SIG-M5 (cell line): ENCODE measurements around the gene ADSS2.

Experiments used
- DNase-seq: peaks from one replicate; lab custom pipeline; 2025; lab: John Stamatoyannopoulos, UW

The ADSS2 gene

DNA sequence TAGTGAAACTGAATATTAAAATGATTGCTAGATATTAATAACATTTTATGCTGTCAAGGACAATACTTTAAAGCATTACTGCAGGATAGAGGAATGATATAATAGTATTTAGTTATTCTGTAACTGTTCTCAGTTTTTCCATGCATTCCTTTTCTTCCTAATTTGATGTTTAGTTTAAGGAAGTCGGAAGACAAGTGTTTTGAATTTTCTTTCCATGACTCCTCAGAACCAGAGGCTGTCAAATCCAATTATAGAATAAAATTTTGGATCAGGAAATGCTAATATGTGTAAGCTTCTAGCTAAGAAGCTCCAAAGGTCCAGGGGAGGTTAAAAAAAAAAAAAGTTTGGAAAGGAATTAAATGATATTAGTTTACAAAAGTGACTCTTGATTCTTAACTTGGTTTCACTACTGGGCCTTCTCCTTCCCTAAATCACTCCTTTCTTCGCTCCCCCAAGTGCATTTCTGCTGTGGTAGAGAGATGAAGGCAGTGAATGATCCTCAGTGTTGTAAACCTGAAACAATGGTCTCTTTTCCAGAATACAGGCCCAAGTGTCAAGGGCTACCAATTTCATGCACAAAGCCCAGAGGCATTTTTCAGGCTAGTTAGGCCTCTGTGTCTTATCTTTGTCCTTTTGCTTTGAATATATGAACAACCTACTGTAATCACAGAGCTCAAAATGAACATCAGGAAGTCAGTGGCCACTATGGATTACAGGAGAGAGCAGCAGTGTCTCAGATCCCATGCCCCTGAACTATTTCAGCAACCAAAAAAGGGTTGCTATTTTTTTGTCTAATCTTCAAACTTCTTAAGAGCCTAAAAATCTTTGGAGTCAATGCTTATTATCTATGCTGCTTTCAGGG, 6.2 kb downstream of the ADSS2 start:
- no peak for DNase-seq

DNA sequence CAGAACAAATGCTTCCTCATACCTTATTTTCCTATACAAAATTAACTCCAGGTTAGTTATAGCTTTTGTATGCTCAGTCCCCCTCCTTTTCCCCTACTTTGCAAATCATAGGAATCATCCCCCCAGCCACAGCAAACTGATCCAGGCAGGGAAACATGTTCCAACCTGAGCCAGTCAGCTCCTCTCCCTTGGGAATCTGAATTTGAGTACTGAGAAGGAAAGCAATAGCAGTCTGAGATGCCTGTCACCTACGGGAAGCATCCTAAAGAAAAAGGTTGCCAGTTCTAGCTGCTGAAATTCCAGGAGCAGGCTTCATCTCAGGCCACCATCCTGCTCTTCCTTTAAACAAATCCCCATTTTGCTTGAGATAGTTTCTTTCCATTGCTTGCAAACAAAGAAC, 6.9 kb downstream of the ADSS2 start:
- DNase-seq: no peak

DNA sequence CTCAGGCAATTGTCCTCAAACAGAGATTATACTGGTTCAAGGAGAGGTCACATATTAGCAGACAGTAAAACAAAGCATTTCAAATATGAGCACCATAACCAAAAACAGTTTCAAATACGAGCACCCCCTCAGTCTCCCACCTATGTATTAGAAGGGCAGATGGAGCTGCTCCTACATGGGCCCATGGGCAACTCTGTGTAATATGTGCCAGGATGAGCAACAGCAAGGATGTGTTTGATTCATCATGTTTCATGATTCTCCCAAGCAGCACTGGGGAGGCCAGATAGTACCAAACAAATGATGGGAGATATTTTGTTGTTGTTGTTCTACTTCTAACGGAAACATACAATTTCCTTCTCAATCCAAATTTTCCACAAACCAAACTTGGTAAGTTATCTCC, 8.9 kb downstream of the ADSS2 start:
- DNase-seq: no peak

DNA sequence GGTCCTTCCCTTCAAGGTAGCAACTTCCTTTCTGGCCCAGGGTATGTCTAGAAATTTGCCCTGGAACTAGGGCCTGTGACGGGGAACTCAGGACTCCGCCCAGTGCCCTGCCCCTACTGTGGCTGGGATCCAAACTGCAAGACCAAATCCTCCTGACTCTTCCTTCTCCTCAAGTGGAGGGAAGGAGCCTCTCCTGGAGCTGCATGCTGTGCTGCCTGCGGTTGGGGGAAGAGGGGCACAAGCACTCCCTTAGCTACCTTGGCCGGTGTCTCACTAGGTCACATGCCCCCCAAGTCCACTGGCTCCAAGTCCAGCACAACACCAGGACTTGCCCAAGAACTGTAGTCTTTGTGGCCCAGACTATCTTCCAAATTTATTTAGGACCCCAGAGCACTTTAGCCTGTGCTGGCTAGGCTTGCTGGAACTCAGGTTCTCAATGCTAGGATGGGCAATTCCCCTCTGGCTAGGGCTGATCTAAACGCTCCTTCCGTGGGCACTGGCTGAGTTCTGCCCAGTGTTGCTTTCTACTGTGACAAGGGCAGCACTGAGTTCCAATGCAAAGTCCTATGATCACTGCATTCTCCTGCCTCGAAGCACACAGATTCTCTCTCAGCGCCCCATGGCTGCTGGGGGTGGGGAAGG, 12.2 kb downstream of the ADSS2 start:
- no peak for DNase-seq

DNA sequence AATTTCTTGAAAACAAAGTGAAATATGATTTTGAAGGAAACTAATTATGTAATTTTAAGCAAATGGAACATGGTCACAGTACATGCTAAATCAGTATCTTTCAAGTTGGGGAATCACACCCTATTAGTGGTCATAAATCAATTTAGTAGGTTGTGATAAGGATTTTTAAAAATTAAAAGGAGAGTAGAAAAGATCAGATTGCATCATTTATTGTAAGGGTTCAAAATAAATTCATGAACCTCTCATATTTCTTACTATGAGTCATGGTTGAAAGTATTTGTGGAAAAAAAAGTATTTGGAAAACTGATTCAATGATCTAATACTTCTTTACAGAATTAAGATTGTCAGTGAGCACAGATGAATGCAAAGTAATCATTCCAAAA, 14.6 kb downstream of the ADSS2 start:
- DNase-seq: no peak

DNA sequence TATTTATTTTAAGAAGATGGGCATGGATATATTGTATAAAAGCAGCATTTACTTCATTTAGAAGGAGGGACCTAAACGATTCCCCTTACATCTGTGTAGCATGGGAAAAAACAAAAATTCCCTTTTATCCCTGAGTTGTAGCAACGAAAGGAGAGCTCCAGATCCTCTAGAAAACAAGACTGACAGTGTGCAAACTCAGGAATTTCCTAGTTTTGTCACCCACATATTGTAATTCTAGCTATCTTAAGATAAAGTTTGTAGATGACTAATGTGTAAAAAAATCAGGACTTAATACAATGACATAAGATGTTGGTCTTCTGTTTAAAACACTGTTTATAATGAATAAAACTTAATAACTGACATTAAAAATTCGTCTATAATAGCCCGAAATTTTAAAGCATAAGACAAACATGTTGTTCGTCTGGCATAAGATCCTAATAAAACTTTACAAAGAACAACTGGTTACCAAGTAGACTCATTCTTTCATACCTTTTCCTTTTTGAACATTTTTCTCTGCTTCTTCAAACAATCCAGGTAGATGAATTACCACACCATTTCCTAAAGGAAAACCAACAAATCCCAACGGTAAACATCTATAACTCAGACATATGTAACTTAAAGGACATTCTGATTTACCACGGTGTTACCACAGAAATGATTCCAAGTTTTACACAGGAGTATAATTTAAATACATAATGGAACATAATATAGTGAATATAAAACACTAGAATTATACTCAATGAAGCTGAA, 15.2 kb downstream of the ADSS2 start:
- DNase-seq: no peak

DNA sequence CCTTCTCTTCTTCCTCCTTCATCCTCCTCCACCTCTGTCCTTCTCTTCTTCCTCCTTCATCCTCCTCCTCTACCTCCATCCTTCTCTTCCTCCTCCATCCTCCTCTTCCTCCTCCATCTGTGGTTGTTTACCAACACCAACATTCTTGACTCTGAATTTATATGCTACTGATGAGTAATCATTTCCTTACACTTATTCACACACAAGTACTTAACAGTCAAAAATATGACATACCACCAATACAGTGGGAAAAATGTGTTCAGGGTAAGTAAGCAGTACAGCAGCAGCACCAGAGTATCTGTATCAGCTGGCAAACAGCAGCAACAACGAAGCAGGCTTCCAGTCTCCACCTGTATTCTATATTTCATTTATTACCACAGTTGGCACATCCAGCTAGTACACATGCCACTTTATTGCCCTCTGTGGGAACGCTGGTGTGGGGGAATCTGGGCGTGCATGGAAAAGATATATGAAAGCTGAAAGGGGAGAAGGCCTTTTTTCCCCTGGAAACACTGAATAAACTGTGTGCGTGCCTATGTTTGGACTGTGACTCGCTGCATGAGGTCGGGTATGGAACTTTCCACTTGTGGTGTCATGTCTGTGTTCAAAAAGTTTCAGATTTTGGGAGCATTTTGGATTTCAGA, 16.0 kb downstream of the ADSS2 start:
- DNase-seq: no peak

DNA sequence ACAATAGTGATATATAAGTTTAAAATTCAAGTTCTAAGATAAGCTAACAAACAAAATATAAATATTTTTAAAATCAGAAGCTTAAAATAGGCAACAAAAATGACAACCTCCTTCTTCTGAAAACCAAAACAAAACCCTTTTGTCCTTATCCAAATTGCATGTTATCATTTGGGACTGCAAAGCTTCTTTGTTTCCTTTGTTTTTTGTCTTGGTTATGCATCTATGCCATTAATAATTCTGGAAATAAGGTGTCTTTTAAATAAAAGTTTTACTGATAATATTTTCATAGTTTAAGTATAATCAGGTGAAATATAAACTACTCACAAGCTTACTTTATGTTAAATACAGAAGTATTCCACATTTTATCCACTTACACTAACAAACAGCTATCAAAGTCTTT, 20.5 kb downstream of the ADSS2 start:
- DNase-seq: no peak

DNA sequence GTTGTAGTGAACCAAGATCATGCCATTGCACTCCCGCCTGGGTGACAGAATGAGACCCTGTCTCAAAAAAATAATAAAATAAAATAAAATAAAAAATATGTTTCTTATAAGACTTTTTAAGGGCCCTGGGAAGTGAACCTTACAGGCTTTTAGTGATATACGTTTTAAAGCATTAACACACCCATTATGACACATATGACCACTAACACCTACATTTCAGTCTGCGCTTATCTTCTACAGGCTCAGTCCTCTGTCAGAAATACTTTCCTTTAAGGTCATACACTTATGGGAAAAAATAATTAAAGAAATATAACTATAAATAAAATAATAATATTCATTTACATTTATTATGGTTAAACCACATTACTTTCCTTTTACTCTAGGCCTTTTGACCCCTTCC, 21.9 kb downstream of the ADSS2 start:
- no peak for DNase-seq

DNA sequence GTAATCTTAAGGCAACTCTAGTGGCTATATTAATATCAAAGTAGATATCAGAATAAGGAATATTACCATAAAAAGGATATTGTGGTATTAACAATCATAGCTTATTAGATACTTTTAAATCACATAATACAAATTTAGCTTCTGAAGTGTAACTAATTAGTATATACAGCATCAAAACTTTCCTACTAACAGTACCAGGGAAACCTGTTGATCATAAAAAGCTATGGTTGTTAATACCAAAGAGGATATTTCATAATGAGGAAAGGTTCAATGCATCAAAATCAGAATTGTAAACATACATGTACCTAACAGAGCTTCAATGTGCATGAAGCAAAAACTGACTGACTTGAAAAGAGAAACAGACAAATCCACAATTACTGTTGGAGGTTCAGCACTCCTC, 24.1 kb downstream of the ADSS2 start:
- DNase-seq: no peak

DNA sequence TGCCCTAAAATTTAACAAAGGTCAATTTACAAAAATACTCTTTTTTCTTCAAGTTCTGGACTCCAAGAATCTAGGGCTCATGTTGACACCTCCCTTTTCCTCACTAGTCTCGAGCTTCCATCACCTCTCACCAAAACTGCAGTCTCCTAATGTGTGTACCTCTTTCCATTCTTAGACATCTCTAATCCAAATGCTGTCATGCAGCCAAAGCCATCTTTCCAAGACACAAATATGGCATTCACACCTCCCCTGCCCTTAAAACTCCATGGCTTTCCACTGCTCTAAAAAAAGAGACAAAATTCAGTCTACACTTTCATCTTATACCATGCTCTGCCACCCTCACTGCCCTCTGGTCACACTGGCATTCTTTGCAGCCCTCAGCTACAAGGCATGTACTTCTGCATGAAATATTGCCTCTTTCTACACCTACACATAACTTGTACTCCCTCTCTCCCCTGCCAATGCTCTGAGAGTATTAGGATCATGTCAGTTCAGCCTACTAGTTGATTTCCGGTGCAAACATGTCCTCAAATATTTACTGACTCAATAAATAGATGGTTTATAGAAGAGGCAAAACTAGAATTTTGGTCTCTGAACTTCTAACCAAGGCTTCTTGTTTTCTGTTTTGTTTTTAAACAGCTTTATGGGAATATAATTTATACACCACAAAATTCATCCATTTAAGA, 26.9 kb downstream of the ADSS2 start:
- DNase-seq: no peak

DNA sequence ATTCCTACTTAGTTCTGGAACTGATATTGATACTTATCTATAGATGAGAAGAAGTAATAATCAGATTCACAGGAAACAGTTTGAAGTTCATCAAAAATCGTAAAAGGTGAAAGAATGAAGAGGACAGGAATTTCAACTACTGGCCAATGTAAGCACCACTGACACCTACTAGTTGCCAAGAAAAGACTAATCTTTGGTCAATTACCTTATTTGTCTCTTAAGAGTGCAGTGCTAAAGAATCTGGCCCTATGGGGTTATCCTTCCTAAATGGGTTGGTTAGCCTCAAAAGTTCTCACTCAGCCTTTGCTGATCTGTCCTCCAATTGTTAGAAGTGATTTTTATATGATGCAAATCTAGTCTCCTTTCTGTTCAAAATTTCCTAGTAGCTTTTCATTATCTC, 29.5 kb downstream of the ADSS2 start:
- DNase-seq: no peak

DNA sequence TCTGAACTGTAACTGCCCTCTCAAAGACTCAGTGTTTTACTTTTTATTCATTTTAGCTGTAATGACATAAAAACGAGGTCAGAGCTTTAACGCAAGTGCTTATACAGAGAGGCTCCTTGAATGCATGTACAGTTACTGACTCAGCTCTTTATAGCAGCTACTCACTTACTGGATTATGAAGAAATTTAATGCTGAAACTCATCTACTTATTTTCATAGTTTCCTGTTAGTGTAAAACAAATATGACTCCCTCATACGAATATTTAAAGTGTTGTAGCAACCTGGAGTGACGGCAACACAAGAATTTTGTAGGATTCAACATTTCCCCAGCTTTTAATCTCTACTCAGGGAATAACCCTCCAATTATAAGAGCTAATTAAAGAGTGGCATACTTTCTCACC, 32.7 kb downstream of the ADSS2 start:
- DNase-seq: no peak

DNA sequence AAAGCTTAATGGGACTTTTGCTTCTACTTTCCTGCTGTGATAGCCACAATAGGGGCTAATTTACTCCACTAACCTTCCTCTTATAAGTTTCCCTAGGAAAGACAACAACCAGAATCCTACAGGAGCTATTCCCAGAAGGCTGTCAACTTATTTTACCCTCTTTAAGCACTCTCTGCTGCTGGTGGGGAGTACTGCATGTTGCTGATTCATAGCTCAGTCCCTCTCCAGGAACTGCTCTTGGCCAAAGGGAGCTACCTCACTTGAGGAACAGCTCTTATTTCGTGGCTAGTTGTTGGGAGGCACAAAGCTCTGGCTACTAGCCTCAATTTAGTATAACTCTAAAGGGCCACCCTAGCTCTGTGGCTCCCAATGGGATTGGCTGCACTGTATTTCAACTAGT, 37.2 kb downstream of the ADSS2 start:
- DNase-seq: no peak

DNA sequence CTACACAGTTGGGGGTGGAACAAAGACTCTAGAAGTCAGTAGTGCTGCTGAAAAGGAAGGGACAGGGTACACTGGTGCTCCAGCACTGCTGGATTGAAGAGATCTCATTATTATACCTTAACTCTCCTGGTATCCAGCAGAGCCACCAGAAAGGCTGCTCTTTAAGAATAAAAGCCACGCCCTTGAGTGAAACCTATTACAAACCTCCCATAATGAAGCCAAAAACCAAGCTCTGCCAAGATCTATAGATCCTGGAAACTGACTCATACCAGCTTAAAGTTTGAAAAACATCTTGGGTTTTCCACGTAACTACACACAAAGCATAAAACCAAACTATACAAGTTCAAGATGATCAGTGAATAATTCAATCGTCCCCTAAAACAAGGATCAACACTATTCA, 38.0 kb downstream of the ADSS2 start:
- no peak for DNase-seq

DNA sequence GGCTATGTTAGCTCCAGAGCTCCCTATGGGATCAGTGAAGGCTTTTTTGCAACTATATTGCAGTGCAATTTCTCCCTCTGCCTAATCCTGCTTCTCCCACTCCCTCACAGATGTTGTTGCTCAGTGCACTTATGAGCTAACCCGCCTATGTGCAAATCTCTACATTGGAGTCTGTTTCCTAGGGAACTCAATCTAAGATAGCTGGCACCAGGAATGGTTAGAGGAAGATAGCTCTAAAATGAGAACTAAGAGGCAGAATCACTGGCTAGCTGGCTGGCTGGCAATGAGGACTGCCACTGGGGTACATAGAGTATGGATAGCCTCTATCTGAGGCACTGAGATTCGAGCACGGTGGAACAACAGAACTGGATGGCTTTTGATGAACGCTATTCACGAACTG, 39.5 kb downstream of the ADSS2 start:
- DNase-seq: no peak

DNA sequence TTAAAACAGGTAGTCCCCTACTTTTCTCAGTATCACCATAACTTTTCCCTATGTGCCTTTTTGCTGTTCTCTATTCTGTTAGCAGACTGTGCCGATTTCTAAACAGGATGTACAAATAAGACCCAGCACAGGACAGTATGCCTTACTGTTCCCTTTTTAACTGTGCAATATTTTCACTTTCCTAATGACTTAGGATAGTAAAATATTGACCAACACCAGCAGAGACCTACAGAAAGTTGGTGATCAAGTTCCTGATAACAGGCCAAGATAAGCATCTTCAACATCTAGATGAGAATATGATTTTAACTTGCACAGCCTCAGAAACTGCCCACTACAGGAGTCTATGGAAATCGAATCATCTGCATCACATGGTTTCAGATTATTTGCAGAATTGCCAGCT, 42.0 kb downstream of the ADSS2 start:
- DNase-seq: no peak

DNA sequence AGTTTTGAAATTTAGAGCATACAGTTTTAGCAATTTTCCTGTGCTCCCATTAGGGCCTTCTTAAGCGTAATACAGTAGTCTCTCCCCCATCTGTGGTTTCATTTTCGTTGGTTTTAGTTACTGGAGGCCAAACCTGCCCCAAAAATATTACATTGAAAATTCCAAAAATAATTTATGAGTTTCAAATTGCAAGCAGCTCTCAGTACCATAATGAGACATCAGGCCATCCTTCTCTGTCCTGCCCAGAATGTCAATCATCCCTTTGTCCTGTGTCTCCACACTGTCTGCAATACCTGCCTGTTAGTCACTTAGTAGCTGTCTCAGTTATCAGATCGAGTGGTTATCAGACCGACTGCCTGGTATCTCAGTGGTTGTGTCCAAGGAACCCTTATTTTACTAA, 45.4 kb downstream of the ADSS2 start:
- no peak for DNase-seq

DNA sequence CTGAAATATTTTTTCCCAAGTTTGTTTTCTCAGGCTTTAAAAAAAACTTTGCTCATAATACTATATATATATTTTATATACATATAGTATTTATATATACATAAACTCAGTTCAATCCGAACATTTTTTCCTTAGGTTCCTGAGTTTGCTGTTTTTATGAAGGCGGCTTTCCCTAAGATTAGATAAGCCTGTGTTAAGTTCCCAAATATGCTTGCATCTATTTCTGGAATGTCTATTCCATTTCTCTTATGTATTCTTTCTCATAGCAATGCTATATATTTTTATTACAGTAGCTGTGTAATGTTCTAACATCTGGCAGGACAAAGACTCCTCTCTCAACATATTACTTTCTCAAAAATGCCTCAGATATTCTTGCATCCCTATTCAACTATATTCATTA, 45.9 kb downstream of the ADSS2 start:
- DNase-seq: no peak

DNA sequence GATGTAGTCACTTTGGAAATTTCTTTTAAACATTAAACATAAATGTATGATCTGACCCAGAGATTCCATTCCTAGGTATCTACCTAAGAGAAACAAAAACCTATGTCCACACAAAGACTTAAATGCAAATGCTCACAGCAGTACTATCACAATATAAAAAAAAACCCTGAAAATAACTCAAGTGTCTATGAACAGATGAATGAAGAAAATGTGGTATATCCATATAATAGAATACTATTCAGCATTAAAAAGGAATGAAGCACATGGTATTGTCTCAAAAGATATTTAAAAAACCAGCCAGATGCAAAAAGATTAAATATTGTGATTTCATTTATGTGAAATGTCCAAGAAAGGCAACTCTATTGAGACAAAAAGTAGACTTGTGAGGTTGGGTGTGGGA, 48.3 kb downstream of the ADSS2 start:
- DNase-seq: no peak

DNA sequence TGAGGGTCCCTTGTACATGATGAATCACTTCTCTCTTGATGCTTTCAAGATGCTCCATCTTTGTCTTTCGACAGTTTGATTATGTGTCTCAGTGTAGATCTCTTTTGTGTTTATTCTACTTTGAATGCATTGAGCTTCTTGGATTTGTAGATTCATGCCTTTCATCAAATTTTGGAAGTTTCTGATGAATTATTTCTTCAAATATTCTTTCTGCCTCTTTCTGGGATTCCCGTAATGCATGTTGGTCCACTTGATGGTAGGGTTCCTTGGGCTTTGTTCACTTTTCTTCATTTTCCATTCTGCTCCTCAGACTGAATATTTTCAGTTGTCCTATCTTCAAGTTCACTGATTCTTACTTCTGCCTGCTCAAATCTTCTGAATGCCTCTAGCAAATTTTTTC, 50.7 kb downstream of the ADSS2 start:
- DNase-seq: no peak

DNA sequence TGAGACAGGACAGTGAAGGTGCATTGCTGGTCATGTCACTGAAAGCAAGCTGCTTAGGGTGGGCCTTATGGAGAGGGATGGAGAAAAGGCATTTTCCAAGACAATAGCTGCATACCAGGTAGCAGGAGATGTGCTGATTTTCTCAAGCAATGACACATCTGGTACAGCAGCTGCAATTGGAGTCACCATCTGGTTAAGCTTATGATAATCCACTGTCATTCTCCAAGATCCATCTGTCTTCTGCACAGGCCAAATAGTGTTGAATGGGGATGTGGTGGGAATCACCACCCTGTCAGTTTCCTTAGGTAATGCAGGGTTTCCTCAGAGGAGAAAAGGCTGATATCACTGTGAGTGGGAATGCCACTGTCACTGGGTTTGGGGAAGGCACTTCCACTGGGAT, 54.6 kb downstream of the ADSS2 start:
- no peak for DNase-seq
